IPS-NIHi11 (cell line): Measurements from ENCODE around the gene RTN4RL1.

Experiments
- DNase-seq: peaks from one replicate; pipeline ENCODE4 v3.0.0; 2012; ENCODE audit warnings: mixed read lengths, low spot score

The RTN4RL1 gene

GRCh38 chr17:1977583-1978395 lies 47.3 kb downstream of the RTN4RL1 start:
- peak; percentile 88 for DNase-seq

DNA sequence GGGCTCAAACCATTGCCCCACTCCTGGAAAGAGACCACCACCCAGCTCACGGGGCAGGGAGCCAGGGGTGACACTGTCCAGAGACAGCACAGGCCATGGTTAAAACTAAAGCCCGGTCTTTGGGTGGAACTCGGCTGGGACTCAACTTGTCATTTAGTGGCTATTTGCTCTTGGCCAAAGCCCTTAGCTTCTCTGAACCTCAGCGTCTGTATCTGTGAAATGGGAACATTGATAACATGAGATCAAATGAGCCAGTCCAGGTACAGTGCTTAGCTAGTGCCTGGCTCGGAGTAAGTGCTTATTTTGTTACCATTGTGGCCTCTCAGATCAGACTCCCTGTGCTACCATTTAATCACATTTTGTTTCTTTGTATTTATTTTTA lies 48.5 kb downstream of the RTN4RL1 start:
- DNase-seq = no peak

- no peak for DNase-seq
Measured at GRCh38 chr17:1976000-1976682, 49.0 kb downstream of the RTN4RL1 start.

DNA sequence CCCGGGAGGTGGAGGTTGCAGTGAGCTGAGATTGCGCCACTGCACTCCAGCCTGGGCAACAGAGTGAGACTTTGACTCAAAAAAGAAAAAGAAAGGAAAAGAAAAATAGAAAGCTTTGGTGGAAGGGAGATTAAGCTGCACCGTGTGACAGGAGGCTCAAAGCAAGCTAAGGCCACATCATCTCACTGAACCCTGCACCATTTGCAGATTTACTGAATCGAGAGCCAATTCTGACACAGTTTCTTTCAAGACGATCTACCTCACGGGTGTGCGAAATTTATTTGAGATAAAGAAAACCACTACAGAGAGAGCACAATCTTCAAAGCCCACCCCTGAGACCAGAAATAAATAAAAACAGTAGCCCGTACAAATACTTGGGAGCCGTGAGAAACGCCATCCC lies 49.6 kb downstream of the RTN4RL1 start:
- DNase-seq = no peak

DNA sequence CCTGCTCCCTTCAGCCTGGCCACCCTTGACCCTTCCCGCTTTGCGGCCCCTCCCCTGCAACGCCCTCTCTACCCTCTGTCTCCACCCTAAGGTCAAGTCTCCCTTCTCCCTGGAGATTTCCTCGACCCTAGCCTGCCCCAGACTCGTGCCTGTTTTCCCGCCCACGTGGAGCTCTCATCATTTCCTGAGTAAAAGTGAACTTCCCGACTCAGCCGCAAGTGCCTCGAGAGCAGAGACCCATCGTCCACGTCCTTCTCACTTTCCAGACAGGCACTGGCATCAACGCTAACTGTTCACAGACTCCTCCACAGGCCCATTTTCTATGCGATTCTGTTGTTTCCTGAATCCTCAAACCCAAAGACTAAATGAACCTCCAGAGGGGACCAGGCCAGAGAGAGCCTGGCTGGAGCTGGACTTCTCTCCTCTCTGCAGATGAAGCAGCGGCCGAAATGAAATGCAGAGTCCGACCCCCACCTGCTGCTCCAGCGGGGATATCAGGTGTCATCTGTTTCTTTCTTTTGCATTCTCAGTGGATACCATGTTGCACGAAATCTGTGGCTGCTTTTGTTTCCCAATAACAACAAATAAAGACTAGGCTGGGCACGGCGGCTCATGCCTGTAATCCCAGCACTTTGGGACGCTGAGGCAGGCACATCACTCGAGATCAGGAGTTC lies 52.5 kb downstream of the RTN4RL1 start:
- no peak for DNase-seq

DNA sequence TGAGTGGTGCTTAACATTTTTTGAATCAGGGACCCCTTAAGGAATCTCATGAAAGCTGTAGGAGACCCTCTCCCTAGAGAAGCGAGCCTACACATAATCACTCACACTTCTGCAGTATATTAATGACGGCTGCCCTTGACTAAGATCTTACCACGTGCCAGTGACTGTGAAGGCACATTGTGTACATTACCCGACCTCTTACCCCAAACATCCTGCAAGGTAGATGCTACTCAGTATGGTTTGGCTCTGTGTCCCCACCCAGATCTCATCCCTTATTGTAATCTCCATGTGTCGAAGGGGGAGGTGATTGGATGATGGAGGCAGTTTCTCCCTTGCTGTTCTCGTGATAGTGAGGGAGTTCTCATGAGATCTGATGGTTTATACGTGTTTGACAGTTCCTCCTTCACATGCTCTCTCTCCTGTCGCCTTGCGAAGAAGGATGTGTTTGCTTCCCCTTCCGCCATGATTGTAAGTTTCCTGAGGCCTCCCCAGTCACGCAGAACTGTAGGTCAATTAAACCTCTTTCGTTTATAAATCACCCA lies 54.2 kb downstream of the RTN4RL1 start:
- no peak for DNase-seq

DNA sequence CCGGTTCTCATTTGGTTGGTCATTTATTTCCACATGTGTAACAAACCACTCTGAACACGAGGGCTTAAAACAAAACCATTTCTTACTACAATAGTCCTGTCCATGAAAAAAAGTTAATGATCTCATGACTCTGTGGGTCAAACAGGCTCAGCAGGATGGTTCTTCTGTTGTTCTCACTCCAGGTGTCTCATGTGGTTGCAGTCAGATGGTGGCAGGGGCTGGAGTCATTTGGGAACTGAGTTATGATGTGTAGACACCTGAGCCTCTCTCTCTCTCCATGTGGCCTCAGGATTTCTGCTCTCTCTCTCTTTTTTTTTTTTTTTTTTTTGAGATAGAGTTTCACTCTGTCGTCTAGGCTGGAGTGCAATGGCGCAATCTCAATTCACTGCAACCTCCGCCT lies 55.4 kb downstream of the RTN4RL1 start:
- DNase-seq = no peak

DNA sequence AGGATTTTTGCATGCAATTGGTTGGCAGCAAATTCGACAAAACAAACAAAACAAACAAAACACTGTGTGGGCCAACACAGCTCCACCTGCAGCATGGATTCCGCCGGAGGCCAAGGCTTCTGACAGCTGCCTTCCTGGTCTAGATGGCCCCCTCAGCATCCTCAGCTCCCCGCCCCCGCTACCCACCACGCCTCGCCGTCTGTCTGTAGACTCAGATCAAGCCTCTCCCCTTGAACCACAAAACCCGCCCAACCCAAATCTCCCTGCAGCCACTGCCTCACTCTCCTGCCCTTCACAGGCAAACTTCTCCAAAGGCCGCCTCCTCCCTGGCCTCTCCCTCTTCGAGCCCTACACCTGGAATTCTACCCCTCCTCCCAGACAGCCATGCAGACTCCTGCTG lies 57.9 kb downstream of the RTN4RL1 start:
- peak; percentile 73 for DNase-seq

- DNase-seq = no peak
Measured at GRCh38 chr17:1966274-1967086, 58.7 kb downstream of the RTN4RL1 start.

- no peak for DNase-seq
Measured at GRCh38 chr17:1965556-1966273, 59.4 kb downstream of the RTN4RL1 start.

DNA sequence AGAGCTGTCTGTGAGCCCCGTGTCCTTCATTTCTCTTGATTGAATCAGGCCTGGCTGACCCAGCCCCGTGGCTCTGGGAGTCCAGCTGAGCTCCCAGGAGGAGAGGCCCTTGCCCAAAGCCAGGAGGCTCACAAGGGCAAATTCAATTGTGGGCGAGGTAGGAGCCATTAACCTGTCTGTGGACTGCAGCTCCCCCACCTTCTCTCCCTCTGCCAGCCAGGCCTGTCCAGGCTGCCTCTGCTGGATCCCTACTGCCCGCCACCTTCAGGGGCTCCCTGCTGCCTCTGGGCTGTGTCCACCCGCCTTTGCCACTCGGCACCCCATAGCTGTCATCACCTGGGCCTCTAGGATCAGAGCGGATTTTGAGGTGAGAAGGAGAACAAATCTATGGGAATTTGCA lies 61.9 kb downstream of the RTN4RL1 start:
- no peak for DNase-seq

DNA sequence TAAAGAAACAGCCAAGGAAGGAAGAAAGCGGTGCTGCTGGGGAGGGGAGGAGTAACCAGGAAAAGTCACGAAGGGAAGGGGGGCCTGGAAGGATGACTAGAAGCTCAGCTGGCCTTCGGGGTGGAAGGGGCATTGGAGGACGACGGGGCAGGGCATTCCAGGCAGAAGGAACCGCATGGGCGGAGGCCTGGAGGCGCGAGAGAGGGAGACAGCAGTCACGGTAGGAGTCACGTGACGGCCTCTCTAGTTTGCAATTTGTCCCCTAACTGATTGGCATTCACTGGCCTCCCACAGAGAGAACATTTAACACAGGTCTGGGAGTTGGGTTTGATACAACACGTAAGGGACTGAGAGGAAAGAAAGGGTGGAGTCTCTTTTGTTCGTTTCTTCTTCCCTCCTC lies 63.9 kb downstream of the RTN4RL1 start:
- DNase-seq = no peak

- no peak for DNase-seq
Measured at GRCh38 chr17:1960545-1960912, 64.6 kb downstream of the RTN4RL1 start.

- no peak for DNase-seq
Measured at GRCh38 chr17:1959871-1960544, 65.1 kb downstream of the RTN4RL1 start.

- DNase-seq = no peak
Measured at GRCh38 chr17:1958134-1958881, 66.8 kb downstream of the RTN4RL1 start.

DNA sequence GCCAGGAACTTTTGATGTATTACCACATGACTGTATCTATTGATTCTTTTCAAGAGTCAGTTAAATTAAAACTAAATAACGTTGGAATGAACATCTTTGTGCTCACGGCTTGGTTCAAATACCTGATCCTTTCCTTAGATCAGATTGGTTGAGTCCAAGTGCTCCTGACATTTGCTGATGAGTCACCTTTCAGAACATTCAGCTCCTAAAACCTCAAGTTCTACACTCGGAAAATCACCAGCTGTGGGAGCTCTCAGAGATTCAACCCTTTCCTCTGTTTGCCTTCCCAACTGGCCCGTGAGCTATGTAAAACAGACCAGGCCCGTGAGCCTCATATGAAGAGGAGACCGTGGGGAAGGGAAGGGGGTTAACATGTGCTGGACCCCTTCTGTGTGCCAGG lies 68.1 kb downstream of the RTN4RL1 start:
- DNase-seq = no peak

- DNase-seq = no peak
Measured at GRCh38 chr17:1956134-1956533, 69.0 kb downstream of the RTN4RL1 start.

- no peak for DNase-seq
Measured at GRCh38 chr17:1953831-1954230, 71.3 kb downstream of the RTN4RL1 start.

DNA sequence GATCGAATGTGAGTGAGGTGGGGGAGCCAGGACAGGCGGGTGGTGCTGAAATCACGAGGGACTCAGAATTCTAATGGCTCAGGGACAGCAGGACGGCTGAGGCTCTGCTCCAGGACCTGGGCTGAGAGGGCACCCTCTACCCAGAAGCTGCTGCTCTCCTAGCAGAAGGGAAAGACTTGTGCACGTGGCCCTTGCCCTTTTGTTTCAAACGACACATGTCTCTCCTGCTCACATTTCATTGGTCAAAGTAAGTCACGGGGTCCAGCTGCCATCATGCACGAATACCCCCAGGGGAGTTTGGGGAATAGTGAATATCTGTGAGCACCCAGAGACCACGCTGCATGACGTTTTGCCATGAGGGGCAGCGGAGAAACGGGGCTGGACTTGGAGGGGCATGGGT lies 73.2 kb downstream of the RTN4RL1 start:
- peak; percentile 14 for DNase-seq

DNA sequence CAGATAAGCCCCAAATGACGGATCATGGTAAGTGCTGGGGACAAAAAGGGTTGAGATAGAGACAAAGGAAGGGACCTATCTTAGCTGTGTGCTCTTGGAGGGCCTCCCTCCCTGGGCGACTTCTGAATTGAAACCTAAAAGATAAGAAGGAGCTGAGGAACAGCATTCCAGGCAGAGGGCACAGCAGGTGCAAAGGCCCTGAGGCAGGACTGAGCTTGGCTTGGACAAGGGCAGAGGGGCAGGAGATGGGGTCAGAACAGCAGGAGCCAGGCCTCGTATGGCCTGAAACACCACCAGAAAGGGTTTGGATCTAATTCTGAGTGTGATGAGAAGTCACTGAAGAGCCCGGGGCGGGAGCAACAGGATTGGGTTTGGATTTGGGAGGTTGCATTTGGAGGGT lies 75.4 kb downstream of the RTN4RL1 start:
- no peak for DNase-seq
